HL-60 (cell line): ENCODE results near the gene PSIP1.

Experiments used
- DNase-seq, 2 experiments: peaks; one replicate each; pipeline ENCODE4 v3.0.0-alpha.2; 2010 to 2020; ENCODE audit warnings: low read depth in 1 of 2, low spot score in 1 of 2
- H3K27ac ChIP-seq: fragments of 250-450 bp; sonication (Bioruptor Pico); replicated peaks from 2 replicates; pipeline ENCODE4 v1.5.1; 2020; ENCODE audit warnings: mild to moderate bottlenecking, moderate library complexity
- H3K27me3 ChIP-seq: fragments of 250-450 bp; sonication (Bioruptor Pico); 2 replicates; pipeline ENCODE4 v1.5.1; 2021; ENCODE audit warnings: mild to moderate bottlenecking, moderate library complexity; ENCODE audit not compliant: insufficient read depth, poor library complexity, severe bottlenecking
- H3K4me3 ChIP-seq: replicated peaks from 2 replicates; pipeline ENCODE4 v1.5.1; 2011; ENCODE audit warnings: mild to moderate bottlenecking, control low read depth, low read length; ENCODE audit not compliant: insufficient read depth
- GABPA ChIP-seq: IDR thresholded peaks from 2 replicates; pipeline ENCODE4 v1.6.1; 2012; ENCODE audit warnings: low read depth
- POLR2AphosphoS5 ChIP-seq: IDR thresholded peaks from 2 replicates; pipeline ENCODE4 v1.6.1; 2012; ENCODE audit warnings: low read depth
- REST ChIP-seq: IDR thresholded peaks from 2 replicates; pipeline ENCODE4 v1.6.1; 2012; ENCODE audit warnings: low read depth; ENCODE audit not compliant: insufficient replicate concordance
- SPI1 ChIP-seq: IDR thresholded peaks from 2 replicates; pipeline ENCODE4 v1.6.1; 2012; ENCODE audit warnings: low read depth, mild to moderate bottlenecking, borderline replicate concordance
- TF ChIP-seq, protein P1 (sequence below): IDR thresholded peaks from one replicate; pipeline ENCODE4 v1.5.1; 2011; ENCODE audit warnings: low read length, control low read depth, inconsistent platforms; ENCODE audit not compliant: insufficient read depth

The PSIP1 gene

GRCh38 chr9:15421990-15422371, 88.8 kb downstream of the PSIP1 start:
- Histone ChIP-seq H3K27ac (peak overlapping the region; percentile 78), H3K4me3 (peak overlapping the region; percentile 83), H3K27me3 (no peaks in the 10 kb centered on the region)
- no peak for DNase-seq
- TF ChIP-seq POLR2AphosphoS5 = no peak
- no peak for TF ChIP-seq GABPA
- TF ChIP-seq SPI1 = no peak
- no peak for TF ChIP-seq REST
- TF ChIP-seq, protein P1, sequence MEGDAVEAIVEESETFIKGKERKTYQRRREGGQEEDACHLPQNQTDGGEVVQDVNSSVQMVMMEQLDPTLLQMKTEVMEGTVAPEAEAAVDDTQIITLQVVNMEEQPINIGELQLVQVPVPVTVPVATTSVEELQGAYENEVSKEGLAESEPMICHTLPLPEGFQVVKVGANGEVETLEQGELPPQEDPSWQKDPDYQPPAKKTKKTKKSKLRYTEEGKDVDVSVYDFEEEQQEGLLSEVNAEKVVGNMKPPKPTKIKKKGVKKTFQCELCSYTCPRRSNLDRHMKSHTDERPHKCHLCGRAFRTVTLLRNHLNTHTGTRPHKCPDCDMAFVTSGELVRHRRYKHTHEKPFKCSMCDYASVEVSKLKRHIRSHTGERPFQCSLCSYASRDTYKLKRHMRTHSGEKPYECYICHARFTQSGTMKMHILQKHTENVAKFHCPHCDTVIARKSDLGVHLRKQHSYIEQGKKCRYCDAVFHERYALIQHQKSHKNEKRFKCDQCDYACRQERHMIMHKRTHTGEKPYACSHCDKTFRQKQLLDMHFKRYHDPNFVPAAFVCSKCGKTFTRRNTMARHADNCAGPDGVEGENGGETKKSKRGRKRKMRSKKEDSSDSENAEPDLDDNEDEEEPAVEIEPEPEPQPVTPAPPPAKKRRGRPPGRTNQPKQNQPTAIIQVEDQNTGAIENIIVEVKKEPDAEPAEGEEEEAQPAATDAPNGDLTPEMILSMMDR = no peak

DNA sequence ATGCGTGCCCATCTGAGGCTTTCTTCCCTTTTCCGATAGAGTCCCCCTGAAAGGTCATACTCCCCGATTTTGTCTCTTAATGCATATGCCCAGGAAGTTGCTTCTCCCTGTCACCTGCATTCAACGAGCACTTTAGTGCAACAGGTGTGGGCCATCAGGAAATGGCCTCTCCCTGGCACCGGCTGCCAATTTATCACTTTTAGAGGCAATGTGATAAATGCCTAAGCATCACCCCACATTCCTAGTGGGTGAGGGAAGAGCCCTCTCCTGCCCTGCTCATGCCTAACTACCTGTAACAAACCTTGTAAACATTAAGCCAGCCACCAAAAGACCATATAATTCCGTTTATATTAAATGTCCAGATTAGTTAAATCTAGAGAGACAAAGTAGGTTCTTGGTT, 89.2 kb downstream of the PSIP1 start:
- H3K4me3 ChIP-seq = no peak overlapping the region

DNA sequence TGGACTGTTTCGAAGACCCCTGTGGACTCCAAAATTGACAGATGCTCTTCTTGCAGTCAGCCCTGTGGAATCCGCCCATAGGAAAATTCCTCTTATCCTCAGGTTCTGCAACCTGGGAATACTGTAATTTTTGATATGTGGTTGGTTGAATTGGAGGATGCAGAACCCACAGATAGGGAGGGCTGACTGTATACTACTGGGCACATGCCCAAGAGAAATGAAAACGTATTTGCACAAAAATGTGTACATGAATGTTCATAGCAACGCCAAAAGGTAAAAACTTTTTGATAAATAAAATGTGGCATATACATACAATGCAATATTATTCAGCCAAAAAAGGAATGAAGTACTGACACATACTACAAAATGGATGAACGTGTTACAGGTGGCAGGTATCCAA, 90.0 kb downstream of the PSIP1 start:
- no peak for DNase-seq
- no peak overlapping the region for H3K4me3 ChIP-seq
- H3K27me3 ChIP-seq = no peaks in the 10 kb centered on the region
- TF ChIP-seq GABPA = no peak
- H3K27ac ChIP-seq = no peak overlapping the region

More for the DNA sequence above, 89.2 kb downstream of the PSIP1 start:
- no peaks in the 10 kb centered on the region for H3K27me3 ChIP-seq
- no peak for DNase-seq
- TF ChIP-seq, protein P1 = no peak
- no peak for TF ChIP-seq GABPA
- no peak for TF ChIP-seq REST
- no peak for TF ChIP-seq POLR2AphosphoS5
- TF ChIP-seq SPI1 = no peak
- no peak overlapping the region for H3K27ac ChIP-seq

DNA sequence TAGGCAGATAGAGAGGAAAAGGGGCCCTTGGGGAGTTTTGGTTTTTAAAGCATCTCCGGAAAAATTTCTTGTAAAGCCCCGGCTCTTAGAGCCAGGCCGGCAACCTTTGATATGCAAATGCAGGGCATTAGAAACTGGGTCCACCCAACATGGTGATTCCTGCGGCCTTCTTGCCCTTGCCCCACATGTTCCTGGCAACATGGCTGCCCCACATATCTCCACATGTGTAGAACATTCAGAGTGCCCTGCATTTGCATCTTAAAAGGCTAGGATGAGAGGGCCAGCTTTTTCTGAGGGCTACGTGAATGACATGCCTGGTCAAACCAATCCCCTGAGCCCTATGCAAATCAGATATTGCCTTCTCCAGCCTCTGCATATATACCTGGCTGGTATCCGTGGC, 93.1 kb downstream of the PSIP1 start:
- no peak for DNase-seq
- H3K4me3 ChIP-seq = no peak overlapping the region
- TF ChIP-seq REST (no peak), POLR2AphosphoS5 (no peak), GABPA (no peak), SPI1 (no peak)
- TF ChIP-seq, protein P1 = no peak
- no peak overlapping the region for H3K27ac ChIP-seq
- H3K27me3 ChIP-seq = no peaks in the 10 kb centered on the region
